ENCODE data around the gene CPNE5. TPM values are rescaled to one million over a fixed set of nuclear protein-coding genes. Genes with fewer than 3 reads are reported as not detected.

Gene CPNE5
- 10 to 100 TPM; 10.1 to 12.4 (median 11.1) TPM for polyA plus RNA-seq (ENCODE audit: insufficient read length in 3 of 3)

DNA sequence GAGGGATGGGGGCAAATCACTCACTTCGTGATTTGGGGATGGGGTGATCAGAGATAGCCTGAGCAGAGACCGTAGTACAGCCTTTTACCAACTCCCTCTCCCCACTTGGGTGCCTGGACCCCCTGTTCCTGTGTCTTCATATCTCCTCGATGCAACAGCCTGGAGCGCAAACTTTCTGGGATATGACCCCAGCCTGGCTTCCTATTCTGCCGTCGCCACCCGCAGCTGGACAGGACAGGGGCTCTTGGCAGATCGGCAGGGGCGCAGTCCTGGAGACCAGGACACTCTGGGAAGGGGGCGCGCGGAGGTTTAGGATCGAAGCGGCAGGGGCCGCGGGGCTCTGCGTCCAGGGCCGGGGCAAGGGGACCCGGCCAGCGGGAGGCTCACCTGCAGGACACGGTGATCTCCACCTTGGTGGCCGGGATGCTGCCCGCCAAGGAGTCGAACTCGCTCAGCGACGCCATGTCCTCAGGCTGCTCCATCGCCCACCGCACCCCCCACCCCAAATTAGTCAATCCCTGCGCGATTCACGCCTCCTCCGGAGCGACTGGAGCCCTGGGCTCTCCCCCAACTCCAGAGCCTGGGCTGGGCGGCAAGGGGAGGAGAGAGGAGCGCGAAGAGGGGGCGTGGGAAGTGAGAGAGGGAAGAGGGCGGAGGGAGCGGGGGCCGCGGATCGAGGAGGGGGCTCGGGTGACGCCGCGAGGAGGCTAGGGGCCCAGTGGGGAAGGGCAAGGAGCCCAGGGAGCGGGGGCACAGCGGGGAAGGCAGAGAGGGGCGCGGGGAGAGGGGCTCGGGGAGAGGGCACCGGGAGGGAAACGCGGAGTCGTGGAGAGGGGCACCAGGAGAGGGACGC, at the start of gene CPNE5:
Gene CPNE5 (minus strand): TSS at position 549 of the 853 bp plus-strand sequence. CDS start 67 bp downstream, at position 482.
- DNase-seq (ENCODE audit: low read depth in 3 of 3, low spot score in 2 of 3): no peak

DNA sequence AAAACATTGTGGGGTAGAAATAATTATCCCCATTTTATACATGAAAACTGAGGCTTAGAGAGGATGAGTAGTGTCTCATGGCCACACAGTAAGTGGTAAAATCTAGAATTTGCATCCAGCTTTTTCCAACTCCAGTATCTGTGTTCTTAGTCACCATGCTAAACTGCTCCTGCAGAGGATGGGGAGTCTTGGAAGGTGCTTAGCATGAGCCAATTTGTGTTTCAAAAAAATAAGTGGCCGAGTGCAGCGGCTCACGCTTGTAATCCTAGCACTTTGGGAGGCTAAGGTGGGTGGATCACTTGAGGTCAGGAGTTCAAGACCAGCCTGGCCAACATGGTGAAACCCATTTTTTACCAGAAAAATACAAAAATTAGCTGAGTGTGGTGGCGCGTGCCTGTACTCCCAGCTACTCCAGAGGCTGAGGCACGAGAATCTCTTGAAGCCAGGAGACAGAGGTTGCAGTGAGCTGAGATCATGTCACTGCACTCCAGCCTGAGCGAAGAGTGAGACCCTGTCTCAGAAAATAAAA, 48.9 kb upstream of the CPNE5 start:
- no peak for DNase-seq (ENCODE audit: low read depth in 3 of 3, low spot score in 2 of 3)

DNA sequence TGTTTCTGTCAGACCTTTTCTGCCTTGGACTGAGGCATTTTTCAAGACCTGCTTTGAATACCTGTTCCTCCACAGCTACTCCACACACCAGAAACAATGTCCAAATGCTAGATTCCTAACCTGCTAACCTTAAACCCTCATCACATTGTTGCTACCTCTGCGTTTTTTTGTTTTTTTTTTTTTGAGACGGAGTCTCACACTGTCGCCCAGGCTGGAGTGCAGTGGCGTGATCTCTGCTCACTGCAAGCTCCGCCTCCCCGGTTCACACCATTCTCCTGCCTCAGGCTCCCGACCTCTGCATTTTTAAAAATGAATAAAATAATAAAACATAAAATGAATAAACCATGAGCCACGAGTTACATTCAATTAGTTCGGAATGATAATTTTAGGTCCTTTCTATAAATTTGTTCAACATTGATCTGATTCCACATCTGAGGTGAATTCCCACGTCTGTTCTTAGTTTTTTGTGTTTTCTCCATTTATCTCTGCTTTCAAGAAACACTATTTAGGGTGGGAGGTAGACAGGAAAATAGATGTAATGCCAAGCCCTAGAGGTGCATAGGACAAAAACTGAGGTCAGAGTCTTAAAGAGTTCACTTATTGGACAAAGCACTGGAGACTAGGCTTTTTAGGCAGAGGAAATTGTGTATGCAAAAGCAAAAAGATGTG, 47.8 kb upstream of the CPNE5 start:
- DNase-seq (ENCODE audit: low read depth in 3 of 3, low spot score in 2 of 3): no peak

DNA sequence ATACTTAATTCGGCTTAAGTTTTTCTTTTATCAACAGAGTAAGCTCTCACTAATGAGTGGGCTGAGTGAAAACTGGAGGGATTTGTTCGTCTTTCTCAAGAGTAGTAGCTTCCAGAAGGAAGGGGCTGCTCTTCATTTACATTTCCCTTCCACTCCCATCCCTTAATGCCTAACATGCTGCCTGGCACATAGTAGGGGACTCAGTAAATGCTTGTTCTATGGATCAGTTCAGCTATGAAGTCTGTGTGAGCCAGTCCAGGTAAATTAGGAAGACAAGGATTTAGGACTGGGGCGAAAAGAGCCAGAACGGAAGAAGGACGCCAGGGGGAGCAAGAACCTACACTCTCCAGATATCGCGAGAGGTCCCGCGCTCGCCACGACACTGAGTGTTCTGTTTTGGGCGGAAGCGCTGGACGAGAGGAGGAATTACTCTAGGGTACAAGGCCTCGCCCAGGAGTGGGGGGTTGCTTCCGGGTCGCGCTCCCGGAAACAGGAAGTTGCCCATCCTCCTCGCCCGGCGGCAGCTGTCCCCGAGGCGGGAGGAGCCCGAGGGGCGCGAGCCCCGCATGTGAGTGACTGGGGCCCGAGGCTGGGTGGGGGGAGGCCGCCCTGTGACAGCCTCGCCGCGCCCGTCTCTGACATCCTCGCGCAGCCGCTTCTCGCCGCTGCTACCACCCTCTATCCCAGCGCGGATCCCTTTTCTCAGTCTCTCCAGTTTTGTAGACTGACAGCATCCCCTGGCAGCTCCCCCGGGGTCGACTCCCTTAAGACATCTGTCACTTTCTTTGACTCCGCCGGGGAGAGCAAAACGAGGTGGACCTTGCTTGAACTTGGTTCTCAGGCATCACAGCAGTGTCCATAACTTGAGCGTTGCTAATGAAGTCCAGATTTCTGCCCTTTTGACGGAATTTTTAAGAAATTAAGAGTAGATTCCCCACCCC, 46.5 kb upstream of the CPNE5 start, which contains the start of gene C6orf89:
Gene C6orf89 (plus strand): TSS at position 492 of the 941 bp plus-strand sequence. CDS start 13,493 bp downstream, outside the sequence.
- DNase-seq (ENCODE audit: low read depth in 3 of 3, low spot score in 2 of 3): peak; percentile 89 to 96 (median 93)

DNA sequence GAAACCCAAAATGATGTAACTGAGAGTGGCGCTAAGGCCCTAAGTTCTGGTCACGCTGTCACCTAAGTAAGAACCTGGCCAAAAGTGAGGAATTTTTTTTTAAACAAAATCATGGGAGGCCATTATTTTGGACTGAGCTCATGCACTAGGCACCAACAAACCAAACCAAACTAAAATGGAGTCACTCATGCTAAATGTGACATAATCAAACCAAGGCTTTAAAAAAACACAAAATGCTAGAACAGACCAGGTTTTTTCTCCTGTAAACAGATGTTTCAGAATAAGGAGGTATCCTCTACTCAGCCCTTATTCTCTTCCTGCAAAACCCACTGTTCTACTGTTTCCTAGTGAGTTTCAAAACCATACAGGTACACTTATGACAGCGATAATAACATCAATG, 45.4 kb upstream of the CPNE5 start:
- no peak for DNase-seq (ENCODE audit: low read depth in 3 of 3, low spot score in 2 of 3)

- DNase-seq (ENCODE audit: low read depth in 3 of 3, low spot score in 2 of 3): no peak
Observed at GRCh38 chr6:36875250-36875633, 36.0 kb upstream of the CPNE5 start.

DNA sequence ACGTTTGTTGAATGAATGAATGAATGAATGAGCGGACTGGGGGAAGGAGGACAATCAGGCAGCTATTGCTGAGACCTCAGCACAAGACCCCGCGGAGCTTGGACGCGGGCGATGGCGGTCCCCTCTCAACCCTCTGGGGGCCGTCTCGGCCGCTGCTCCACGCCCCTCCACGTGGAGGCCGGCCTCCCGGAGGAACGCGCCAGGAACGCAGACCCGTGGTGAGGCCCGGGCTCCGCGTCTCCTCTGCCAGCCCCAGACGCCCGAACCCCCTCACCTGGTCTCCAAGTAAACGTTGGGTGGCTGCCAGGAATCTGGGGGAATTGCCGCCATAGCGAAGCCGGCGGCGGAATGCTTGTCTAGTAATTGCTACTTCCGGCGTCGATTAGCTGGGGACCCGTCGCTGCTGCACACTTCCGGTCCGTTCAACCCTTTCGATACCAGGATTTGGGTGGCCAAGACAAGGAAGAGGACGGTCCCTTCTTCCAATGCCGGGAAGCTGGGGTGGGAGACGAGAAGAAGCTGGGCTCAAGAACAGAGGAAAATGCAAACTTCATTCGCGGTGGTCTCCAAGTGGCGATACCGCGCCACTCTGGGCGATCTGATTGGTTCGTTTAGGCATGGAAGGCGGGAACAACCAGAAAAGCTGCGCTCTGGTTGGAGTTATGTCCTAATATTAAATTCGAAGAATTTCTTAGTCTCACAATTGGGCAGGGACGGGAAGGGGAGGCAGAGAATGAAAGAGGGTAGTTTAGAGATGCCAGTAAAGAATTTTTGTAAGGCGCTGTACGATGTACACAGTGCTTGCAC, 35.4 kb upstream of the CPNE5 start, which contains the start of gene PPIL1:
Gene PPIL1 (minus strand): TSS at position 361 of the 807 bp plus-strand sequence. CDS start 31 bp downstream, at position 330.
- DNase-seq (ENCODE audit: low read depth in 3 of 3, low spot score in 2 of 3): peak; percentile 87 to 94 (median 88)

DNA sequence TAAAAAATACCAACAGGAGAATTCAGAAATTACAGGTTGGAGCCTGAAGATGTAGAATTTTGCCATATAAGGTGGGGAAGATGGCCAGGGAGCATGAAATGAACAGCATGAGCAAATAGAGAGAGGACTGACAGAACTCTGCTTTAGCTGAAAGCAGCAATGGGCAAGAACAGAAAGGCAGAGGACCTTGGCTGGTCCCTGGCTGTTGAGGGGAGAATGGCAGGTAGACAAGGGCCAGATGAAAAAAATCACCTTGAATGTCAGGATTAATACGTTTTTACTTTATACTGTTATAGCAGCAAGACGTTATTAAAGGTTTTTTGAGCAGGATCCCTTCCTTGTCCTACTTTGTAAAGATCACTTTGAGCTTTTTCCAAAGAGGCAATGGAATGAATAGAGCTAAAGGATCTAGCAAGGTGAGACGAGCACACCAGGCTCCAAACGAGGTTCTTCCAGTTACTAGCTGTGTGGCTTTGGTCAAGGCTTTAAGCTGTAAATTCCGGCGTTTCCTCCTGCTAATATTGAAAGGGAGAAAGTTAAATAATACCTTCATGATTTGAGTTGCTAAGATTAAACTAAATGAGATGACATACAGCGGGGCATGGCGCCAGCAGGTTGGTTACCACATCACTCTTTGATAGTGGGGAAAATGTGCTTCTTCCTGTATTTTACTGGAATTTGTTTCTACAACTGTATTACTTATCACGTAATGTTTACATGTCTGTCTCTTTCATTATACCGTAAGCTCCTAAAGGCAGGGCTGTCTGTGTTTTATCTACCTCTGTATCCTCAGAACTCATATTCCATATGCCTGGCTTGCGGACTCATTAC, 34.6 kb upstream of the CPNE5 start:
- DNase-seq (ENCODE audit: low read depth in 3 of 3, low spot score in 2 of 3): no peak

GRCh38 chr6:36873115-36873514, 33.9 kb upstream of the CPNE5 start:
- DNase-seq (ENCODE audit: low read depth in 3 of 3, low spot score in 2 of 3): no peak

DNA sequence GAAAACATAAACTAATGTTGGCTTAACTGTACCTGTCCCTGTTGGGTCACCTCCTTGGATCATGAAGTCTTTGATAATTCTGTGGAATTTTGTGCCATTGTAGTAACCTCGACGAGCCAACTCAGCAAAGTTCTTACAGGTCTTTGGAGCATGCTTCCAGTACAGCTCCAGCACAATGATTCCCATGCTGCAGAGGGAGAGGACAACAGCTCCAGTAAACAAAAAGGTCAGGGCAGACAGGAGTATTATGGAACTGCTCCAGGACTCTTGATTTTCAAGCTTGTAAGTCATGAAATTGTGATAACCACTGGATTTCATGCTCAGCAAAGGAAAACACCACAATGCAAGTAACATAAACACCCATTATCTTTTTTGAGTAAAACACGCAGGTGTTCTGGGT, 32.4 kb upstream of the CPNE5 start:
- no peak for DNase-seq (ENCODE audit: low read depth in 3 of 3, low spot score in 2 of 3)

DNA sequence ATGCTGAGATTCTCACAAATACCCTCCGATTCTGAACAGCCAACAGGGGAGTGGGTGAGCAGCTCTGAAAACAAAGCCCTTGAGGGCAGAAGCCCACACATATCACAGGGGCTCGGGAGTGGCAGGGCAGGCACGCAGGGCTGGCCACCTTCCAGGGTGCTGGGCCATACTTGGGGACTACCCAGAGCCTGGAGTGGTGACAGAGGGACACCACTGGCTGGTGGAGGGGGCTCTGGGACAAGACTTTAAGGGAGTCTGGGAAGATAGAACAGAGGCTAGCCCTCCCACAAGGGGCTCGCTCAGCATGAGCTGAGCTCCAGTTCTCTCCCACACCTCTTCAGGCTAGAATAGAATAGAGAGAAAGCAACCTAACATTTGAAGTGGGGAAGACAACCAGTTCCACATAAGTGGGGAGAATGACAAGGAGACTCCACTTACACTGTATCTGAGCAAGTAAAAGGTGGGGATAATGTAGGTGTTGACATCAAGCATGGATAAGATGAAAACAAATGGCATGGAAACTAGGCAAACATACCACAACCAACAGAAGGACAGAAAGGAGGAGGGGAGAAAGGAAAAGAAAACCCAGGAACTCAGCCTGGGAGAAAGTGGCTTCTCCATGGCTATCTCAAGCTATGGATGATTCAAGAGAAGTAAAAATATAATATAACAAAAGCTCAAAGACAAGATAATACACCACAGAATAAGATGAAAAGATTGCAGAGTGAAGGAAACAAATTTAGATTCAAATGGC, 28.4 kb upstream of the CPNE5 start:
- no peak for DNase-seq (ENCODE audit: low read depth in 3 of 3, low spot score in 2 of 3)

DNA sequence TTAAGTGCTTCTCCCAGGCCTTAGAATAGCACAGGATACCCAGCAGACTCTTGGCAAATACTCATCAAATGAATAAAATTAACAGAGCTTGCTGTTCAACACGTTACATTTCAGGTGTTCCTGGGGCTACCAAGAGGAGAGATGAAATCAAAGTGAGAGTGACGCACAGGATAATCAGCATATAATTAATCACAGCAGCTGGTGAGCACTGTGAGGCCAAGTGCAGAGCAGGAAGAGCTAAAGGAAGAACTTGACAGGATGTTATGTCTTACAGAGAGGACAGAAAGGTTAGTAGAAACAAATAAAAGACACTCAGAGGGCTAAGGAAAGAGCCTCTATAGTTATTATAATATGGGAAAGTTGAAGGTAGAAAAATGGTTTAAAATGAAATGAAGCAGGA, 26.6 kb upstream of the CPNE5 start:
- no peak for DNase-seq (ENCODE audit: low read depth in 3 of 3, low spot score in 2 of 3)

DNA sequence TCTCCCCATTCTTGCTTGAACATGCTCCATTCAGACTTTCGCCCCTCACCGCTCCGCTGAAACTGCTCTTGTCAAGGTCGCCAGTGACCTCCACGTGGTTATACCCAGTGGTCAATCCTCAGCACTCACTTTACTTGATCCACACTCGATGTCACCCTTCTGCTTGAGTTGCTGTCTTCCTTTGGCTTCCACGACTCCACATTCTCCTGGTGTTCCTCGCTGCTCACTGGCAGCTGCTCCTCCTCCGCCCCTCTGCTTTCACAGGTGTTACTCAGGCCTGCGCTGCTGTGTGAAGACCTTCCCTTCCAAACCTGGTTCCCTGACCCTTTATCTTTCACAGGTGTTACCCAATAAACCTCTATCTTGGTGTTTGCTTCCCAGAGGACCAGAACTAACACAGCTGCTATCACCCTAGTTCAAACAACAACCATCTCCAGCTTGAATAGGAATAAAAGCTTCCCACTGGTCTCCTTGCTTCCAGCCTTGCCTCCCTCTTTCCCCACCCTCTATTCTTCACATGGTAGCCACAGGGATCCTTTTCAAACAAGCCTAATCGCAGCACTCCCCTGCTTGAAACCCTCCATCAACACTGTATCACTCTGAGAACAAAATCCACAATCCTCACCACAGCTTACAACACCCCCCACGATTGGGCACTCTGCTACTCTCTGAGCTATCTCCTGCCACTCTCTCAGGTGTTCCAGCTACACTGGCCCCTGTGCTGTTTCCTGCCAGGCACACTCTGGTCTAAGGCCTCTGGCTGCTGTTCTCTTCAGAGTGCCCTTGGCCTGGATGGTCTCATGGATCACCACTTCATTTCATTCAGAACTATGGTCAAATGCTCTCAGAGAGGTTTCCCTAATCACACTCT, 24.7 kb upstream of the CPNE5 start:
- no peak for DNase-seq (ENCODE audit: low read depth in 3 of 3, low spot score in 2 of 3)

DNA sequence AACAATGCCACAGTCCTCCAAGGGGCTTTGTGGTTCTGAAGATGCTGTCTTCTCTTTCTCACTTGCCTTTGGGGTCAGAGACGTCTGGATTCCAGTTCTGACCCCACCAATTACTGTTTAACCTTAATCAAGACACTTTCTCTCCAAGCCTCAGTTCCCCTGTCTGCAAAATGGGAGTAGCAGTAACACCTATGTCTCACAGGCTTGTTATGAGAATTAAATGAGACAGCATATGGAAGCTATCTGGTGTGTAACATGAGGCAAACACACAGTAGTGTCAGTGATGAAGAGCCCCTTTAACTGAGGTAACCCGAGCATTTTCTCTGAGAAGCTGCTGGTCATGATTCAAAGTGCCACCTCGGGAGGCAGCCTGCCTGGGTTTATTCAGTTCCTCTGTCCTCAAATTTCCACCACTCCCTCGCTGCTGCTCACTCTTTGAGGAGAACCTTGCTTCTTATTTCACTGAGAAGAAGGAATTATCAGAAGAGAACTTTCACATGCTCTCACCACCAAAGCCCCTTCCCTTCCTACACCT, 23.7 kb upstream of the CPNE5 start:
- DNase-seq (ENCODE audit: low read depth in 3 of 3, low spot score in 2 of 3): no peak

DNA sequence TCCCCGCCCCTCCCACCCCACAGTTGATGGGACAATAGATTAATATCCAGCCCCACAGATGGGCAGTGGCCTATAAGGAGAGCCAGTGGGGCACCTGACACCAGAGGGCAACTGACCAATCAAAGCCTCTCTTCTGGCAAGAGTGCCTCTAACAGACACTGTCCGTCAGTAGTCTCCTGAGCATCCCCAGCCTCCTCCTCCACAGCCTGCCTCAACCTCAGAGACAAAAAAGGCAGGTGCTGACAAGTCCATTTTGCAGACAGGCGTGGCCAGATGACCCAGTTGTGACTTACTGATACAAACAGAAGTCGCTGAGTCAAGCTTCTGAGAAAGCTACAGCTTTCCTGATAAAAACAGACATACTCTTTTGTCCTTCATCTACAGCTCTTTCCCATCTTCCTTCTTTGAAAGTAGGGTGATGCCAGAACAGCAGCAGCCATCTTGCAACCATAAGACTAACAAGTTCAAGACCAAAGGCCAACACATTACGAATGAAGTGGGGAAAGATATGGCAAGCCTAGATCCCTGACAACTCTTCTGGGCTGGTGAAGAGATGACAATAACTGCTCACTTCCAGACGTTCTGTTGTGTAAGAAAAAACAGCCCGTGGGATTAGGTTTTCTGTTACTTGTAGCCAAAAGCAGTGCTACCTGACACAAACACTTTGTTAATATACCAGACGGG, 23.1 kb upstream of the CPNE5 start:
- no peak for DNase-seq (ENCODE audit: low read depth in 3 of 3, low spot score in 2 of 3)

GRCh38 chr6:36860126-36860525, 20.9 kb upstream of the CPNE5 start:
- DNase-seq (ENCODE audit: low read depth in 3 of 3, low spot score in 2 of 3): no peak

Measured in right renal cortex interstitium (tissue), 3 donors.